HG02943 (cell line): ENCODE measurements around the gene PTPRD.

Source experiments
- ATAC-seq: cut with Tn5 transposase; IDR thresholded peaks from one replicate; pipeline ENCODE4 v1.9.1; 2021; ENCODE audit warnings: mild to moderate bottlenecking, low read depth, moderate library complexity; ENCODE audit not compliant: unreplicated experiment

The PTPRD gene

GRCh38 chr9:8823131-8823895 lies 1789.5 kb downstream of the PTPRD start:
- ATAC-seq = no peak

GRCh38 chr9:8822667-8823025 lies 1790.2 kb downstream of the PTPRD start:
- ATAC-seq = no peak

- ATAC-seq = no peak
Measured at GRCh38 chr9:8821910-8822666, 1790.7 kb downstream of the PTPRD start.

- no peak for ATAC-seq
Measured at GRCh38 chr9:8817335-8817734, 1795.5 kb downstream of the PTPRD start.

- ATAC-seq = no peak
Measured at GRCh38 chr9:8816361-8816760, 1796.4 kb downstream of the PTPRD start.

GRCh38 chr9:8815931-8816330 lies 1796.9 kb downstream of the PTPRD start:
- no peak for ATAC-seq

GRCh38 chr9:8815219-8815618 lies 1797.6 kb downstream of the PTPRD start:
- no peak for ATAC-seq

- ATAC-seq = no peak
Measured at GRCh38 chr9:8812888-8813287, 1799.9 kb downstream of the PTPRD start.

GRCh38 chr9:8809741-8810140 lies 1803.1 kb downstream of the PTPRD start:
- ATAC-seq = no peak

GRCh38 chr9:8806150-8806549 lies 1806.7 kb downstream of the PTPRD start:
- no peak for ATAC-seq

GRCh38 chr9:8804613-8805012 lies 1808.2 kb downstream of the PTPRD start:
- no peak for ATAC-seq

GRCh38 chr9:8802242-8802641 lies 1810.6 kb downstream of the PTPRD start:
- no peak for ATAC-seq

- ATAC-seq = no peak
Measured at GRCh38 chr9:8800196-8800595, 1812.6 kb downstream of the PTPRD start.

- no peak for ATAC-seq
Measured at GRCh38 chr9:8799615-8800014, 1813.2 kb downstream of the PTPRD start.

- ATAC-seq = no peak
Measured at GRCh38 chr9:8799206-8799605, 1813.6 kb downstream of the PTPRD start.

- ATAC-seq = no peak
Measured at GRCh38 chr9:8784838-8785237, 1828.0 kb downstream of the PTPRD start.

GRCh38 chr9:8783941-8784340 lies 1828.9 kb downstream of the PTPRD start:
- ATAC-seq = no peak

- ATAC-seq = no peak
Measured at GRCh38 chr9:8782237-8782636, 1830.6 kb downstream of the PTPRD start.

- no peak for ATAC-seq
Measured at GRCh38 chr9:8781458-8781857, 1831.3 kb downstream of the PTPRD start.

GRCh38 chr9:8780386-8780785 lies 1832.4 kb downstream of the PTPRD start:
- ATAC-seq = no peak

GRCh38 chr9:8779478-8779877 lies 1833.3 kb downstream of the PTPRD start:
- no peak for ATAC-seq

GRCh38 chr9:8778356-8778755 lies 1834.4 kb downstream of the PTPRD start:
- ATAC-seq = no peak
